ENCODE data around the gene C1QTNF8.

The C1QTNF8 gene

DNA sequence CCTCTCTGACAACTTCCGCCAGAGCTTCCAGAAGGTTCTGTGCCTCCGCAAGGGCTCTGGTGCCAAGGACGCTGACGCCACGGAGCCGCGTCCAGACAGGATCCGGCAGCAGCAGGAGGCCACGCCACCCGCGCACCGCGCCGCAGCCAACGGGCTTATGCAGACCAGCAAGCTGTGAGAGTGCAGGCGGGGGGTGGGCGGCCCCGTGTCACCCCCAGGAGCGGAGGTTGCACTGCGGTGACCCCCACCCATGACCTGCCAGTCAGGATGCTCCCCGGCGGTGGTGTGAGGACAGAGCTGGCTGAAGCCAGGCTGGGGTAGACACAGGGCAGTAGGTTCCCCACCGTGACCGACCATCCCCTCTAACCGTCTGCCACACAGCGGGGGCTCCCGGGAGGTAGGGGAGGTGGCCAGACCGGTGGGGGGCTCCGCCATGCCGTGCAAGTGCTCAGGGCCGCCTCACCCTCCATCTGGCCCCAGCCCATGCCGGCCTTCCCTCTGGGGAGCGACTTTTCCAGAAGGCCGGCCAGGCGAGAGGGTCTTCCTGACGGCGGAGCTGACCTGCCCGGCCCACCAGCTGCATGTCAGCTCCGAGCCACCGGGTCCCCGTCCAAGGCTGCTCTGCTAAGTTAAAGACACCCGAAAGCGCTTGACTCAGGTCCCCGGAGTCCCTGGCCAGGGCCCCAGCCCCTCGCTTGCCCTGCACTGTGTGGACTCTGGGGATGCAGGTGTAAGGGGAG, 16.1 kb downstream of the C1QTNF8 start:
- DNase-seq (ENCODE audit: low read depth in 2 of 3, low spot score in 2 of 3) = no peak

DNA sequence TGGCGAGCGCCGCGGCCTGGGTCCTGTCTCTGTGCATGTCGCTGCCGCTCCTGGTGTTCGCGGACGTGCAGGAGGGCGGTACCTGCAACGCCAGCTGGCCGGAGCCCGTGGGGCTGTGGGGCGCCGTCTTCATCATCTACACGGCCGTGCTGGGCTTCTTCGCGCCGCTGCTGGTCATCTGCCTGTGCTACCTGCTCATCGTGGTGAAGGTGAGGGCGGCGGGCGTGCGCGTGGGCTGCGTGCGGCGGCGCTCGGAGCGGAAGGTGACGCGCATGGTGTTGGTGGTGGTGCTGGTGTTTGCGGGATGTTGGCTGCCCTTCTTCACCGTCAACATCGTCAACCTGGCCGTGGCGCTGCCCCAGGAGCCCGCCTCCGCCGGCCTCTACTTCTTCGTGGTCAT, 16.7 kb downstream of the C1QTNF8 start:
- no peak for DNase-seq (ENCODE audit: low read depth in 2 of 3, low spot score in 2 of 3)

DNA sequence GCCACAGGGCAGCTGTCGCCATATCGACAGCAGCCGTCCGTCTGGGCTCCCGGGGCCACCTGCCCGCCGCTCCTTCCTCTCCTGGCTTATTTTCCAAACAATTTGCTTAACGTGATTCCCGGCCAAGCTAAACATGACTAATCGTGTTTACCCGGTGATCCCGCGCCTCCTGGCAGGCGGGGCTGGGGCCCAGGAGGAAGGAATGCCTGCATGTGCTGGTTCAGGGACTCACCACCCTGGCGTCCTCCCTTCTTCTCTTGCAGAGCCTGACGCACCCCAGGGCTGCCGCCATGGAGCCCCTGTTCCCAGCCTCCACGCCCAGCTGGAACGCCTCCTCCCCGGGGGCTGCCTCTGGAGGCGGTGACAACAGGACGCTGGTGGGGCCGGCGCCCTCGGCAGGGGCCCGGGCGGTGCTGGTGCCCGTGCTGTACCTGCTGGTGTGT, 17.4 kb downstream of the C1QTNF8 start:
- no peak for DNase-seq (ENCODE audit: low read depth in 2 of 3, low spot score in 2 of 3)

DNA sequence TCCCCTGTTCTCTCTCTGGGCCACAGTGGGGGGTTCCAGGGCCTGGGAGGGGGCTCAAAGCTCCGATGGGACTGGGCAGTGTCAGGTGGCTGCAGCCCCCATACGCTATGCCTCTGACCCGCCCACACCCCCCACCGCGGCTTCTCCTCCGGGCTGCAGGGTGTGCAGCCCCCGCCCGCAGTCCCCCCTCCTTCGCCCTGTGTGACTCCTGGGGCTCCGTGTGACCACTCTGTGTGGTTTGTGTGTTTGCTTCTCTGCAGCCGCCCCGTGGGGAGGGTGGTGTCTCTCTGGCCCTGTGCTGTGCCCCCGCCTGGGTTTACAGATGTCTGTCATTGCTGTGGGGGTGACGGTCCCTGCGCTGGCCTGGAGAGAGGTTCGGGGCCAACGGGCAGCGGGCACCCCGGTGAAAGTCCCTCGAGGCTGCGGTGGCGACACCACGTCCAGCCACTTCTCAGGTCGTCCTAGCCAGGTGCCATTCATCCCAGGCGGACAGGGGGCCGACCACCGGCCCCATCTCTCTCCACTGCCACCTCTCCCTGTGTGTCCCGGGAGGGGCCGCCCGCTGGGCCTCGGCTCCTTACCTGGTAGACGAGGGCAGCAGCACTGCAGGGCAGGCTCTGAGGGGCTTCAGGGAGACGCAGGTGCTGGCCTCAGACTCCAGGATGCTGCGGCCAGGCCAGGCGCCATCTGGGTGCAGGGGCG, 18.0 kb downstream of the C1QTNF8 start:
- DNase-seq (ENCODE audit: low read depth in 2 of 3, low spot score in 2 of 3) = no peak

DNA sequence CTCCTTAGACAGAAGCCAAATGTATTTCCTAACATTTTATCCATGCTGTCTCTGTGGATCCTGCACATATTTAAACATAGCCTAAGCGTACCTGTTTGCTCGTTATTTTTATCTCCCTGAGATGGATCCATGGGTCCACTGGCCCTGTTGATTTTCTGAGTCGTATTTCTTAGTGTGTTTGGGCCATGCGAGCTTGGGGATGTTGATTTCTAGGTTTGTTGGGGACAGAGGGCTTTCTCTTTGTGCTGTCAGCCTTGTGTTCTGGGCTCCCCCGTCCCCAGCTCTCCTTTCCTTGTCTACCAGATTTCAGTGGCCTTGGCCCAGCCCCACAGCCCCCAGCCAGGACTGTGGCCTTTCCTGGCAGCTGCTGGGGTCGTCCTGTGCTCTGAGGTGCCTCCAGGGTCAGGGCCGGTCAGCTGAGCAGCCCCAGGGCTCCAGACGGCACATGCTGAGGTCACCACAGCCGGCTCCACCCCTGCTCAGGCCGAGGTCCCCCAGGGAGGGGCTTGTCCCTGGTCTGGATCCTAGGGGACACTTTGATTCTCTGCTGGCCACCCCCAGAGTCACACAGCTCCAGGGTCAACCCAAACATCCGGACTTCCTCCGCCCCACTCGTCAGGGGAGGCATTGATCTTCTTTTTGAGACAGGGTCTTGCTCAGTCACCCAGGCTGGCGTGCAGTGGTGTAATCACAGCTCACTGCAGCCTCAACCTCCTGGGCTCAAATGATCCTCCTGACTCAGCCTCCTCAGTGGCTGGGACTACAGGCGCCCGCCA, 19.1 kb downstream of the C1QTNF8 start:
- DNase-seq (ENCODE audit: low read depth in 2 of 3, low spot score in 2 of 3) = no peak

DNA sequence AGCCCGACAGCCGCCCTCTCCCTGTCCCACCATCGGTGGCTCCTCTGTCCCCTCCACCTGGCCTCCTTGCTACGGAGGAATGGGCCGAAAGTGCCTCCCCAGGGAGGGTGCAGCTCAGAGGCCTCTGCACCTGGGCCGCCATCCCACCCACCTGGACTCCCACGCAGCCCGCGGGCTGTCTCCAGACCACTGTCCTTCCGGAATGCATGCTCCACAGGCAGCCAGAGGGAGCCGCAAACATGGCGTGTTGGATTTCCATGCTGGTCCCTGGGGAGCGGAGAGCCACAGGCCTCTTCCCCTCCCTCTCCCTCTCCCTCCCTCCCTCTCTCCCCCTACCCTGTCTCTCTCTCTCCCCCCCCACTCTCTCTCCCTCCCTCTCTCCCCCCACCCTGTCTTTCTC, 20.5 kb downstream of the C1QTNF8 start:
- DNase-seq (ENCODE audit: low read depth in 2 of 3, low spot score in 2 of 3) = no peak

DNA sequence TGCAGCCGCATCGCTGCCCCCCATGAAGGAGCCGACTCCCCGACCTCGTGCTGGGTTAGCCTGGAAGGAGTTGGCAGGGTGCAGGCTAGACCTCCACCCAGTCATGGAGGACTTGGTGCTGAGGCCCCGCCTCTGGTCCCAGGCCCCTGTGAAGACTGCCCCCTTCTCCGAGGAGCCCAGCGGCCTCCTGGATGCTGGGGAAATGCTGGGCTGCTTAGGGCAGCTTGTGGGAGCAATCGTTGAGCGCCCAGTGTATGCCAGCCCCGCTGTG, 21.7 kb downstream of the C1QTNF8 start:
- no peak for DNase-seq (ENCODE audit: low read depth in 2 of 3, low spot score in 2 of 3)

DNA sequence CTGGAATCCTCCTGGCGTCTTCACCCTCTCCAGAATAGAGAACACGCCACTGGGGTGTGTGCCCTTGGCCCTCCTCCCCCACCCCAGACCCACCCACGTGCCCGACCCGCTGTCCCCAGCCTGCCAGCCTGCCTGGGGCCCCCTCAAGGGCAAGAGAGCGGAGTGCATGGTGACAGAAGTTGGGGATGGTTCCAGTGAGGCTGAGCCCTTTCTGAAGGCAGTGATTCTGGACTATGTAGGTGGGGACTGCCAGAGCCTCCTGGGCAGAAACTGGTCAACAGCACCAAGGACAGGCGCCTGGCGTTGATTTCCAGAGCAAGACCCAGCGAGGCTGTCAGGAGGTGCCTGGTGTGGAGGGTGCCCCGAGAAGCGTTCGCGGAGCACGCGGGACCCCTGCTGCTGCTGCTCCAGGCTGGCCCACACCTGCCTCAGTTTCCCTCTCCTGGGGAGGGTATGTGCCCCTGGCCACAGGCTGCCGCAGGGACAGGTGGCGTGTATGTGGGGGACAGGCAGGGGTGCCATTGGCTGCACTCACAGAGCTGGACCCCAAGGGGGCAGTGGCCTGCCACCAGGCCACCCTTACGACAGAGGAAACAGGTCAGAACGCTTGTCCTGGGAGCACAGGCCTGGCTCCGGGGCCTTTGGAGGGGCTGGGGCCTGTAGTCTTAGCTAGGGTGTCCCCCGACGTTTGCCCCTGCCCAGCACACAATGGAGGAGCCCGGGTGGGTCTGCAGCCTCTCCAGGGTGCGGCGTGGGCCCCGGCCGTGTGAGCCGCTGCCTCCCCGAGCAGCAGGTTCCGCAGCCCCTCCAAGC, 22.3 kb downstream of the C1QTNF8 start:
- DNase-seq (ENCODE audit: low read depth in 2 of 3, low spot score in 2 of 3) = no peak

DNA sequence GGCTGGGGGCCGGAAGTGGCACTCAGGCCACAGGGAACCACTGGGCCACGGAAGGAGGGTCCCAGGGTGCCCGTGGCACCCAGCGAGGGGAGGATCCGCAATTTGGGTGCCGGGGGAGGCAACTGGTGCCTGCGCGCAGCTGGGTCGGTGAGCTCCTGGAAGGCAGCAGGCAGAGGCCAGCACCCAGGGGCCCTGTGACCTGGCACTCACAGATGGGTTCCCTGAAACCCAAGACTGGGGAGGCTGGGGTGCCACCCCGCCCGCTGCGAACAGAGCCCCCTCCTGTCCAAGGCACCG, 22.8 kb downstream of the C1QTNF8 start:
- DNase-seq (ENCODE audit: low read depth in 2 of 3, low spot score in 2 of 3) = no peak

DNA sequence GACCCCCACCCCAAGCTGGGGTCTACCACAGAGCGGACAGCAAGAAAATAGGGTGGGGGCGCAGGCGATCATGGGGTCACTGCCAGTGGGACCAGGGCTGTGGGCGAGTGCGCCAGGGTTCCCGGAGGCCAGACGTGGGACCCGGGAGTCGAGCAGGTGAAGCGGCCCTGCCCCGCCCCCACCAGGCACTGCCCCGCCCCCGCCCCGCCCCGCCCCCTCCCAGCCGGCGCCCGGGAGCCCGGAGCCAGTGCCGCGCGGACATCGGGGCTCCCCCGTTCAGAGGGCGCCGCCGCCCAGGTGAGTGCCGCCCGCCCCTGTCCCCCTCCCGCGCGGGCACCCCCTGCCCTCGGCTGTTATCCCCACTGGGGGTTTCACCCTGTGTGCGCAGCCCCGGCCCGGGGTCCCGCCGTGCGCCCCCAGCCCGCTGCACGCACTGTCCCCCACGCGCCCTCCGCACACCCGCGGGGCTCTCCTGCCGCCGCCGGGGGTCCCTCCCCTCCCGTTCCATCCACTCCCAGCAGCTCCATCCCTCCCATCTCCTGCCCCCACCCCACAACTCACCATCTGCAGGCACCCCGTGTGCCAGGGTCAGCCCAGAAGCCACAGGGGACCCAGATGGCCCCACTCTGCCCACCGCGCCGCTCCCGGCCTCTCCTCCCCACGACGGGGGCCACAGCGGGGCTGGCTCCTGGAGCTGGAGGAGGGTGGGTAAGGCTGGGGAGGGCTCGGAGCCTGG, 23.4 kb downstream of the C1QTNF8 start, which contains the start of gene SSTR5:
Gene SSTR5, plus strand, starts transcription at position 222 of the 736 bp plus-strand sequence. CDS start 6,122 bp downstream, outside the sequence.
- no peak for DNase-seq (ENCODE audit: low read depth in 2 of 3, low spot score in 2 of 3)

DNA sequence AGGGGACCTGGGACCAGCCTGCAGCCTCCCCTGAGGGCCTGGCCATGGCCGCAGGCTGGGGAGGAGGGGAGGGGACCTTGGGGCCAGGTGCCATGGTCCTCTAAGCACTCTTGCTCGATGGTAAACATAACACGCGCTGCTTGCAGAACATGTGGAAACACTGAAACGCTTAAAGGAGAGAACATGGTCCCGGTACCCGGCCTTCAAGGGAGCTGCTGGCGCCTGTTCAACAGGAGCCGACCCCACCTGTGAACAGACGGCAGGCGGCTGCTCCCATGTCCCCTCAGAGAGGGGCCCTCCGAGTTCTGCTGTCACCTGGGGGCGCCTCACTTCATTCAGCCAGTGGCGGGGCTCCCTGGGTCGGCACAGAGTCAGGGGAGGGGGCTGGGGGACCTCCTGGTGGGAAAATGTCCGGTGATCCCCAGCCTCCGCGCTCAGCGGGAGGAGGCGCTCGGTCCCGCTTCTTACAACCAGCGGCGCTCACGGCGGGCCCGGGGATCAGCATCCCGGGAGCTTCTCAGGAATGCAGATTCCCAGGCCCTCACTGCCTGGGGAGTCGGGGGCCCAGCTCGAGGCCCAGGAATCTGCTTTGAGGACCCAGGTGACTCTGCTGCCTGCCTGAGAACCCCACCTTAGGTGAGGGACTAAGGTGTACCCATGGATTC, 24.4 kb downstream of the C1QTNF8 start:
- no peak for DNase-seq (ENCODE audit: low read depth in 2 of 3, low spot score in 2 of 3)

DNA sequence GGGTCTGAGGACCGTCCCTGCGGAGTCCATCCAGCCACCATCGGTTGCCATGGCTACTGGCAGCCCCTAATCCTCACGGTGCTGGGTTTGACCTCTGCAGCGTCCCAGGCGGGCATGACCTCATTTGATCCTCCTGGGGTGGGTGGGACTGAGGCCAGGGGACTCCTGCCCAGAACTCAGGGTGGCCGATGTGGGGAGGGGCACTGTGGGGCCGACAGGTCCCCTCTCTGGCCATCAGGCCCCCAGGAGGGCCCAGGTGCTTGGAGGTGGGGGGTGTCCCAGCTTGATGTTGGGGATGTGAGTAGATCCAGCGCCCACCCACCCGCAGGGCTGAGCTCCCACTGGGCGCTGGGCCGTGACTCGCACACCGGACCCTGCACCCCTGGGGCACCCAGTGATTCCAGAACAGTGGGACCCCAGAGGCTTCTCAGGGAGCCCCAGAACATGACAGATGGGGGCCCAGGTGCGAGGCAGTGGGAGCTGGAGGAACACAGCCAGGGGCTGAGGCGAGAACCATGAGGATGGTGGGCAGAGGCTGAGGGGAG, 25.1 kb downstream of the C1QTNF8 start:
- DNase-seq (ENCODE audit: low read depth in 2 of 3, low spot score in 2 of 3) = no peak

DNA sequence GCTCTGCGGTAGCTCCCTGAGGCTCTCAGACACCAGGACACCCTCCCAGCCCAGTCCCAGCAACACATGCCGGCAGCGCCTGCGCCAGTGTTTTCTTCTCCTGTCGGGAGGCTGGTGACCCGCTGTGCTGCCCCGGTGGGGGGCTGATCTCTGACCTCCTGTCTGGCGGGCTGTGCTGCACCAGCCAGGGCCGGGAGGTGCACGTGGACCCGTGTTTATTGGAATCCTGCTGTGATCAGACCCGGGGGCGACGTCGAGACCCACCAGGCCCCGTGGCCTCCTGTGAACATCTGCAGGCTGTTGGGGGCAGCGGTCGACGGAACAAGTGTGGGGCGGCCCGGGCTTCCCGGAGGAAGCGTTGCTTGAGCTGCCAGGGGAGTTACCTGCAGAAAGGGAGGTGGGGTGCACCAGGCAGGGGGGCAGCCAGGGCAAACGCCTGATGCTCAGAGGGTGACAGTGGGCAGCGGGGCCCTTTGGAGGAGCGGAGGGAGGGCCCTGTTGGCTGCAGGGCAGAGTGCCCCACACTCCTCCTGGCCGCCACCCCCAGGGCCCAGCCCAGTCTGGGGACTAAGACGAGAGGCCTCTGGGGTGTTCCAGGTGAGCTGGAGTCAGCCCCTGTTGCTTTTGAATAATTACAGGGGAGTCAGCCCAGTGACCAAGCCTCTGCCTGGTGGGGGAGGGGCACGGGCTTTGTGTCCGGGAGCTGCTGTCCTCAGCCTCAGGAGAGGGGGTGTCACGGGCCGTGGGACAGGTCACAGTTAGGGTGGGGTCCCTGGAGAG, 25.8 kb downstream of the C1QTNF8 start:
- DNase-seq (ENCODE audit: low read depth in 2 of 3, low spot score in 2 of 3) = no peak

DNA sequence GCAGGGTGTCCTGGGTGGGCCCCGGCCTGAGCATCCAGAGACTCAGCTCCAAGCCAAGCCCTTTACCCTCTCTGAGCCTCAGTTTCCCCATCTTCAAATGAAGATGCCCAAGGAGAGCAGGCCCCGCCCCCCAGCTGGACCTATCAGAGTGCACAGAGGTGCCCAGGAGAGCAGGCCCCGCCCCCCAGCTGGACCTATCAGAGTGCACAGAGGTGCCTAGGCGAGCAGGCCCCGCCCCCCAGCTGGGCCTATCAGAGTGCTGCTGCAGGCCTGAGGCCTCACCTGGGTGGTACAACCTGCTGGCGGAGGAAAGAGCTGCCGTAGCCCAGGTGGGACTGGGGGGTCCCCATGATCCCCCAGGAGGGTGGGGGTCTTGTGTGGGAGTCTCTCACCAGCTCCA, 26.9 kb downstream of the C1QTNF8 start:
- no peak for DNase-seq (ENCODE audit: low read depth in 2 of 3, low spot score in 2 of 3)

DNA sequence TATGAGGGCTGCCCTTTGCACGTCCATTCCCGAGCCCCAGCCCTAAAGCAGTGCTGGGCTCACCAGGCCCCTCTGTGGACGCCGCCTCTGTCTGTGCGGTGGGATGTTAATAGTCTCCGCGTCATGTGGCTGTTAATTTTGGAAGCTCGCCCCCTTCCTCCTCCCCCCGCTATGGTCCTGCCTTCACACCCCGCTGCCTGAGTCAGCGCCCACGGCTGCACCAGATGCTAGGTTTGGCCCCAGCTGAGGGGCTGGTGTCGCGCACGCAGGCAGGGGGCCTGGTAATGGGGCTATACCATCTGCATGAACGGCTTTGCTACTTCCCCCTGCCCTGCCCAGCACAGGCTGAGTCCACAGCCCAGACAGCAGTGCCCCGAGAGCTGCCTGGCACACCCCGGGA, 27.6 kb downstream of the C1QTNF8 start:
- DNase-seq (ENCODE audit: low read depth in 2 of 3, low spot score in 2 of 3) = no peak

DNA sequence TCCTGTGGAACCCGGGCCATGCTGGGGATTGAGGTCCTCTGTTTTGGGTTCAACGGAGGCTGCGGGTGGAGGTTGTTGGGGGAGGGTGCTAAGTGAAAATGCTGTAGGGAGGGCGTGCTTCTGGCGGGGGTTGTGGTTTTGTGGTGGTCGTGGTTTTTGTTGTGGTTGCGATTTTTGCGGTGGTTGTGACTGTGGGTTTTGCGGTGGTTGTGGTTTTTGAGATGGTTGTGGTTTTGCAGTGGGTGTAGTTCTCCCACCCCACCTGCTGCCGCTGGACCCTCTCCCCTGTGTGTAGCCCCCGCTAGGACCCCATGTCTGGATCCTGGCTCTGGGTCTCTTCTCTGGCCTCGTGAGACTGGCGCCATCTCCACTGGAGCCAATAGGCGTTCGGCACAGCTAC, 28.4 kb downstream of the C1QTNF8 start:
- DNase-seq (ENCODE audit: low read depth in 2 of 3, low spot score in 2 of 3) = no peak

DNA sequence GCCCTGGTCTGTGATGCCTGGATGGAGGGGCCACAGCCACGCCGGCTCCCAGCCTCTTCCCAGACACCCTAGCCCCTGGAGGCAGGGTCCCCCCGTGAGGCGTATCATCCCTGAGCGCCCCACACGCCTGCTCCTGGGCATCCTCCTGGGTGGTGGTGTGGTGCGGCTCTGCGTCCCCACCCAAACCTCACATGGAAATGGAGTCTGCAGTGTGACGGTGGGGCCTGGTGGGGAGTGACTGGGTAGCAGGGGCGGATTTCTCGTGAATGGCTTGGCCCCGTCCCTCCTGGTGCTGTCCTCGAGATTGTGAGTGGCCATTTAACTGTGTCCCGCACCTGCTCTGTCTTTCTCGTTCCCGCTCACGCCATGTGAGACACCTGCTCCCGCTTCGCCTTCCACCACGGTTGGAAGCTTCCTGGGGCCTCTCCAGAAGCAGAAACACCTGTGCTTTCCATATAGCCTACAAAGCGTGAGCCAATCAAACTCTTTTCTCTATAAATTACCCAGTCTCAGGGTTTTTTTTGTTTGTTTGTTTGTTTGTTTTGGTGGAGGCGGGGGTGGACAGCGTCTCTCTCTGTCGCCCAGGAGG, 29.4 kb downstream of the C1QTNF8 start:
- no peak for DNase-seq (ENCODE audit: low read depth in 2 of 3, low spot score in 2 of 3)

DNA sequence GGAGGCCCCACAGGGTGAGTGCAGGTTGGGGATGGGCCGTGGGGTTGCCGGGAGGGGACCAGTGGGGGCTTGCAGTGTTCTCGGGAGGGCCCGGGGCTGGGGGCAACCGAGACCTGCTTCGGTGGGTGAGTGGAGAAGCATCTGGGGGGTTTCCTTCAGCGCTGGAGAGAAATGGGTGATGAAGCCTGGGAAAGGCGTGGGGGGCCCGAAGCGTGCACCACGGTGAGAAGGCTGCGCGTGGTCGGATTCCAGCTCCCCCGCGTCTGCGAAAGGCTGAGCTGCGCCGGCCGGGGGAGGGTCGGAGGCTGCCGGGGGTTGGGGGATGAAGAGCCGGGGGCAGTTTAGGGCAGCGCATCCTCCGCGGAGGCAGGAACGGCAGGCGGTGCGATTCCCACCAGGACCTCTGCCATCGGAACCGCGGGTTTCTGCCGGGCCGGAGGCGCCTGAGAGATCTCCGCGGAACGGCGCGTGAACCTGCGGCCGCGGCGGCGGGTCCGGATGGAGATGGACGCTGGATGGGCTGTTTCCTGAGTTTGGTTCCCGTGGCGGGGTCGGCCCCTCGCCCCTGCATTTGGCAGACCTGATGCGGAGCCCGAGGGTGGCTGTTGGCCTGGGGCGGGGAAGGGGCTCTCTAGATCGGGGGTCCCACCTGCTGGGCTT, 30.4 kb downstream of the C1QTNF8 start:
- no peak for DNase-seq (ENCODE audit: low read depth in 2 of 3, low spot score in 2 of 3)

Data from activated CD8-positive, alpha-beta memory T cell treated with anti-CD3 and anti-CD28 coated beads for 48 hours (primary cell).